Smooth muscle cell (in vitro differentiated cells): ENCODE measurements around the gene KRTAP10-5. TPM values are rescaled to one million over a fixed set of nuclear protein-coding genes. Genes with fewer than 3 reads are reported as not detected.
"Not testable (repeated sequence)": the region's sequence is repeated elsewhere in the genome, so short reads cannot be mapped to it uniquely, and the experiment has no call there.

Source experiments
- DNase-seq: peaks from one replicate; lab custom pipeline; 2025; ENCODE audit not compliant: unreplicated experiment; lab: John Stamatoyannopoulos, UW
- H2AFZ ChIP-seq: fragments of 200-600 bp; sonication (generic); 2 replicates; pipeline ENCODE4 v1.6.0; 2016; ENCODE audit warnings: antibody characterized with exemption, low read depth, mild to moderate bottlenecking
- H3F3A ChIP-seq: fragments of 200-600 bp; sonication (generic); 2 replicates; pipeline ENCODE4 v1.6.0; 2017; ENCODE audit warnings: antibody characterized with exemption, low read depth
- H3K27ac ChIP-seq: fragments of 200-600 bp; sonication (generic); 2 replicates; pipeline ENCODE4 v1.5.1; 2016; ENCODE audit warnings: low read depth, mild to moderate bottlenecking
- H3K27me3 ChIP-seq: fragments of 200-600 bp; sonication (generic); 2 replicates; pipeline ENCODE4 v1.6.1; 2016; ENCODE audit warnings: low read depth, mild to moderate bottlenecking
- H3K36me3 ChIP-seq: fragments of 200-600 bp; sonication (generic); 2 replicates; pipeline ENCODE4 v1.5.1; 2016; ENCODE audit warnings: low read depth
- H3K4me1 ChIP-seq: fragments of 200-600 bp; sonication (generic); 2 replicates; pipeline ENCODE4 v1.5.1; 2016; ENCODE audit warnings: low read depth
- H3K4me2 ChIP-seq: fragments of 200-600 bp; sonication (generic); 2 replicates; pipeline ENCODE4 v1.6.0; 2016; ENCODE audit warnings: mild to moderate bottlenecking
- H3K4me3 ChIP-seq: fragments of 200-600 bp; sonication (generic); 2 replicates; pipeline ENCODE4 v1.5.1; 2016; ENCODE audit warnings: mild to moderate bottlenecking
- H3K79me2 ChIP-seq: fragments of 200-600 bp; sonication (generic); 2 replicates; pipeline ENCODE4 v1.6.0; 2016; ENCODE audit warnings: low read depth, mild to moderate bottlenecking
- H3K9ac ChIP-seq: fragments of 200-600 bp; sonication (generic); 2 replicates; pipeline ENCODE4 v1.6.0; 2016; ENCODE audit warnings: low read depth
- H3K9me3 ChIP-seq: fragments of 200-600 bp; sonication (generic); replicated peaks from 2 replicates; pipeline ENCODE4 v1.5.1; 2016; ENCODE audit warnings: low read depth
- H4K20me1 ChIP-seq: fragments of 200-600 bp; sonication (generic); 2 replicates; pipeline ENCODE4 v1.6.0; 2016; ENCODE audit warnings: low read depth
- CTCF ChIP-seq: fragments of 200-600 bp; sonication (generic); IDR thresholded peaks from 2 replicates; pipeline ENCODE4 v1.5.1; 2017; ENCODE audit warnings: borderline replicate concordance, mild to moderate bottlenecking, antibody characterized with exemption; ENCODE audit not compliant: insufficient read depth, poor library complexity, severe bottlenecking
- WGBS: methylation state at CpG from one replicate; pipeline ENCODE4 v1.1.7; 2016; ENCODE audit warnings: low lambda C conversion rate; 5-methylcytosine and 5-hydroxymethylcytosine counted together
- polyA plus RNA-seq: library from polyadenylated mRNA; unstranded; fragments of >200 nt; fragmentation: Nextera tagmentation; extraction: Ambion mirVana; gene quantifications from 2 replicates; pipeline ENCODE4 v1.2.1, GENCODE V29; 2016
- total RNA-seq: library from RNA; depleted of rRNA; stranded (reverse); fragments of >200 nt; gene quantifications from 2 replicates; pipeline ENCODE4 v1.2.3, GENCODE V29; 2014

The KRTAP10-5 gene
- total and polyA plus RNA-seq, 2 experiments from 2014 or later = not detected

DNA sequence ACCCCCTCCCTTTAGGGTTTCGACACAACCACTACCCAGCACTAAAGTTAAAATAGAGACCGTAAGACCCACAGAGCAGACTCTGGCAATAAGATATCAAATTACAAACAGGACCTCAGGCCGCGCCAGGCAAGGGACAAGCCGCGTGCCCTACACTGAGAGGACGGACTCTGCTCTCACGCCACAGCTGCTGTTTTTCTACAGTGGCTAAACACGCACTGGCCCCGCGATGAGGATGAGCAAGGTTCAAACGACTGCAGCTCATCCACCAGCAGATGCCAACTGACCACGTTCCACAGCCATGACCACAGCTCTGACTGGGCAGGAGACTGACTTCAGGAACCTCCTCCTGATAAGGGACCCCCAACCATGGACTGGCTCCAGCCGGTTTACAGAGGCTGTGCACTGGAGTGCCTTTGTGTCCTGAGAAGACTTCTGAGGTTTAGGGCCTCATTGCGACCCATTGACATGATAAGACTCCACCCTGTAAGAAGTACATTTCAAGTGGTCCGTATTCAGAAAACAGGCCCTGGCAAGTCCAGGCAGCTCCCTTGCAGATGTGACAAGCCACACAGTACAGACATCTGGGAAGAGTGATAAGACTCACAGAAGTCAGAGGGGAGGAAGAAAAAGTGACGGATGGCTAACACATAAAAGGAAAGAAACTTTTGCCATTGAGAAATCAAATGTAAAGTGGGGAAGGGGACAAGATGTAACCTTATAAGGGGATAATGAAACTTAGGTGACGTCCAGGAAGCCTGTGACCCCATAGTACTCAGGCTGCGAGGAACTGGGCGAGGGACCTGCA lies 13.4 kb upstream of the KRTAP10-5 start:
- H2AFZ ChIP-seq = peak overlapping the region; percentile 11

DNA sequence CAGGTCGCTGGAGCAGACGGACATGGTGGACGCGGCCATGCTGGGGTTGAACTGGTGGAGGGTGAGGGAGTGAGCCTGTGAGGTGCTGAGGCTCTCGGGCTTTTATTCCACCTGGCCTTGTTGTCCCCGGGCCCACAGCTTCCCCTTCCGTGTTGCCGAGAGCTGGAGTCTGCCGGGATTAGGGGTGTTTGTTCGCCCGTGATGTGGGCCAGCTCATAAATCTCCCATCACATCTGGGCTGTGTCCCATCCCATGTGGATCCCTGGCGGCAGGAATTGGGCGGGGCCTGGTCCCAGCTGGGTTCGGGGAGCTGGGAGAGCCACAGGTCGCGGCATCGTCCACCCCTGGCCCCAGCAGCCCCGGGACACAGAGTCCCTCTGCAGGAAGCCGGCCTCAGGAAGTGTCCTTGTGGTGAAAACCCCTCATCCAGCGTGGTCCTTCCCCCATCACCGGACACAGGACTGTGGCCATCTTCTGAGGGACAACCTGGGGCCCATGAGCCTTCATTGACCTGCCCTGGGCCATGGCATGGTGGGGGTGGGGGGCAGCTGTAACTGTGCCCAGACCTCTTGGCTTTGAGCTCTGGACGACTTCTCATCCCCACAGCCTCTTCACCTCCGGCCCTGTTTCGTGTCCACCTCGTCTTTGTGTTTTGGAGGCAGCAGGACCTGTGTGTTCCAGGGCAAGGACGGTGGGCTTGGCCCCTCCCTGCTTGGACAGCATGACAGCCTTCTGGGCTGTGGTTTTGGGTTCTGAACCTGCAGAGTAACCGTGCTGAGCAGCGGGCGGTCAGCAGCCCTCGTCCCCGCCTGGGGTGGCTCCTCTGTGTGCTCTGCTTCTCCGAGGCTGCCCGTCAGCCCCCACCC lies 12.3 kb upstream of the KRTAP10-5 start, which contains the start of gene KRTAP10-6:
Gene KRTAP10-6 (minus strand): TSS at position 60 of the 866 bp plus-strand sequence. CDS start 21 bp downstream, at position 39.
- H3K9ac ChIP-seq = no peak within 1 kb of the TSS
- H3K79me2 ChIP-seq = no peaks in the 10 kb centered on the region
- H3K27ac ChIP-seq = peak within 1 kb of the TSS; percentile 57
- H2AFZ ChIP-seq = peak within 1 kb of the TSS; percentile 11
- H3K9me3 ChIP-seq = no peaks in the 10 kb centered on the region
- TF ChIP-seq CTCF = no peak
- peaks cover 12% of the 10 kb centered on the region for H3K4me1 ChIP-seq
- H3K4me3 ChIP-seq = no peak within 1 kb of the TSS
- no peak for DNase-seq
- H3K27me3 ChIP-seq = no peaks in the 10 kb centered on the region
- WGBS = 88% methylated on average over 33 of the region's 33 CpGs
- no peaks in the 10 kb centered on the region for H3K36me3 ChIP-seq
- peak within 1 kb of the TSS; percentile 16 for H3K4me2 ChIP-seq
- peaks cover 3% of the 10 kb centered on the region for H3F3A ChIP-seq
- H4K20me1 ChIP-seq = no peaks in the 10 kb centered on the region

More for the DNA sequence above, 13.4 kb upstream of the KRTAP10-5 start:
- Histone ChIP-seq H3K9me3 (no peaks in the 10 kb centered on the region), H3K27me3 (no peaks in the 10 kb centered on the region), H3K4me2 (peak overlapping the region; percentile 16), H3K36me3 (no peaks in the 10 kb centered on the region), H3K4me3 (no peak overlapping the region), H3K27ac (peak overlapping the region; percentile 57), H3K79me2 (no peaks in the 10 kb centered on the region), H3F3A (peaks cover 3% of the 10 kb centered on the region), H3K9ac (peak overlapping the region; percentile 8), H4K20me1 (no peaks in the 10 kb centered on the region), H3K4me1 (peaks cover 15% of the 10 kb centered on the region)
- 36% methylated on average over 20 of the region's 20 CpGs for WGBS
- no peak for DNase-seq
- TF ChIP-seq CTCF = no peak

- 90% methylated on average over 4 of the region's 4 CpGs for WGBS
- not testable (repeated sequence) for H3K9ac ChIP-seq, H3F3A ChIP-seq, H4K20me1 ChIP-seq, H3K36me3 ChIP-seq, H3K27me3 ChIP-seq, H3K4me1 ChIP-seq, H3K4me3 ChIP-seq, H3K9me3 ChIP-seq, H2AFZ ChIP-seq, H3K27ac ChIP-seq, H3K79me2 ChIP-seq, H3K4me2 ChIP-seq, DNase-seq
These were observed 11.4 kb upstream of the KRTAP10-5 start for GRCh38 chr21:44591801-44592130.

DNA sequence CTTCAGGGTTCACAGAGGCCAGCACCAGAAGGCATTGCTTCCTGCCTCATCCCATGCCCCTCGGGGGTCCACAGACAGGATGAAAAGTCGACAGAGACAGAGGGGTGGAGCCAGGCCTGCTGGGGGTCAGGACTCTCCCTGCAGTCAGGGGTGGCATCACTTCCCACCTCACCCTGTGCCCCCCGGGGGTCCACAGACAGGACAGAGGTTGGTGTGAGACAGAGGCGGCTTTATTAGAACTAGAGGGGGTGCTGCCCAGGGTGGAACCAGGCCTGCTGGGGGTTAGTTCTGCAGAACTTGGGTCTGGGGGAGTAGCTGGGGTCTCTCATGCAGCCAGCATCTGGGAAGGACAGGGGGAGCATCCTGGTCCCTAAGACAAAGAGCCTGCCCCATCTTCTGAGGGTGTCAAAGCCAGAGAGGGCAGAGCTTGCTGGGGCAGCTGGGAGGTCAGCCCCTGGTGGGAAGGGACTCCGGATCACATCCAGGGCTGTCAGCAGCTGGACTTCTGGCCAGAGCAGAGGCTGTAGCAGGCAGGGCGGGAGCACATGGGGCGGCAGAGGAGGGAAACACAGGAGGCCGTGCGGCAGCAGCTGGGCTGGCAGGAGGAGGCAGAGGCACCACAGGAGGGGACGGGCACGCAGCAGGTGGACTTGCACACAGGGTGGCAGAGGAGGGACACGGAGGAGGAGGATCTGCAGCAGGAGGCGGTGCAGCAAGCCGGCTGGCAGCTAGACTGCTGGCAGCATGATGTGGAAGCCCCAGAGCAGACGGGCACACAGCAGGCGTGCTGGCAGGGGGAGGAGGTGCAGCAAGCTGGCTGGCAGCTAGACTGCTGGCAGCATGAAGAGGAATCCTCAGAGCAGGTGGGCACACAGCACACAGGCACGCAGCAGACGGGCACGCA lies 10.7 kb upstream of the KRTAP10-5 start:
- H3K27me3 ChIP-seq, DNase-seq, H3K27ac ChIP-seq, H3K9me3 ChIP-seq, H4K20me1 ChIP-seq, H3K4me2 ChIP-seq, H3F3A ChIP-seq, H3K4me3 ChIP-seq, H3K79me2 ChIP-seq, H3K4me1 ChIP-seq, H3K9ac ChIP-seq, H2AFZ ChIP-seq, H3K36me3 ChIP-seq: not testable (repeated sequence)
- WGBS = 89% methylated on average over 14 of the region's 19 CpGs
